Bronchial epithelial cell (primary cell): ENCODE measurements around the gene NPLOC4. TPM values are rescaled to one million over a fixed set of nuclear protein-coding genes. Genes with fewer than 3 reads are reported as not detected.

Experiments
- DNase-seq: peaks from one replicate; pipeline ENCODE4 v3.0.0-alpha.2; 2010; ENCODE audit warnings: low read depth
- FAIRE-seq: peaks from 2 replicates; lab custom pipeline; 2011; peaks lifted over from hg19 to GRCh38; lab: Jason Lieb, UNC
- H3K27me3 ChIP-seq: 2 replicates; pipeline ENCODE4 v1.5.1; 2011; ENCODE audit warnings: low read length; ENCODE audit not compliant: control insufficient read depth, insufficient read depth
- H3K36me3 ChIP-seq: 2 replicates; pipeline ENCODE4 v1.5.1; 2011; ENCODE audit warnings: low read length; ENCODE audit not compliant: control insufficient read depth, insufficient read depth
- H3K4me3 ChIP-seq: 2 replicates; pipeline ENCODE4 v1.5.1; 2011; ENCODE audit warnings: mild to moderate bottlenecking, low read depth, low read length, control low read depth
- CTCF ChIP-seq: IDR thresholded peaks from 2 replicates; pipeline ENCODE4 v1.5.1; 2011; ENCODE audit warnings: mild to moderate bottlenecking, moderate library complexity, low read length, control low read depth, inconsistent platforms; ENCODE audit not compliant: insufficient read depth, severe bottlenecking
- total RNA-seq: library from RNA; depleted of rRNA; stranded (reverse); fragments of >200 nt; gene quantifications from 2 replicates; pipeline ENCODE4 v1.2.1, GENCODE V29; 2014

Gene NPLOC4
- total RNA-seq, 1 donor from 2014 or later: 60.0 TPM

- Histone ChIP-seq H3K36me3 (peaks cover 29% of the 10 kb centered on the region), H3K4me3 (peak overlapping the region; percentile 96), H3K27me3 (no peaks in the 10 kb centered on the region)
- FAIRE-seq (no peak), DNase-seq (no peak)
- no peak for TF ChIP-seq CTCF
Measured at GRCh38 chr17:81683208-81683583, 46.3 kb upstream of the NPLOC4 start.

GRCh38 chr17:81682565-81683207 is 45.8 kb upstream of the NPLOC4 start:
- Histone ChIP-seq H3K27me3 (no peaks in the 10 kb centered on the region), H3K4me3 (peak overlapping the region; percentile 96), H3K36me3 (peaks cover 23% of the 10 kb centered on the region)
- TF ChIP-seq CTCF: no peak
- FAIRE-seq: no peak
- no peak for DNase-seq

- DNase-seq (no peak), FAIRE-seq (no peak)
- H3K36me3 ChIP-seq: peaks cover 14% of the 10 kb centered on the region
- H3K4me3 ChIP-seq: no peak overlapping the region
- H3K27me3 ChIP-seq: no peaks in the 10 kb centered on the region
- TF ChIP-seq CTCF: no peak
Measured at GRCh38 chr17:81681672-81682071, 44.8 kb upstream of the NPLOC4 start.

GRCh38 chr17:81680150-81680549 is 43.2 kb upstream of the NPLOC4 start:
- no peak for TF ChIP-seq CTCF
- peaks cover 7% of the 10 kb centered on the region for H3K36me3 ChIP-seq
- no peak overlapping the region for H3K4me3 ChIP-seq
- FAIRE-seq (no peak), DNase-seq (no peak)
- no peaks in the 10 kb centered on the region for H3K27me3 ChIP-seq

GRCh38 chr17:81676906-81677305 is 40.0 kb upstream of the NPLOC4 start:
- FAIRE-seq (no peak), DNase-seq (no peak)
- Histone ChIP-seq H3K27me3 (no peaks in the 10 kb centered on the region), H3K4me3 (no peak overlapping the region), H3K36me3 (peaks cover 22% of the 10 kb centered on the region)
- no peak for TF ChIP-seq CTCF
